ENCODE data around the gene FAM3D. TPM values are rescaled to one million over a fixed set of nuclear protein-coding genes. Genes with fewer than 3 reads are reported as not detected.
"Not testable (repeated sequence)": the region's sequence is repeated elsewhere in the genome, so short reads cannot be mapped to it uniquely, and the experiment has no call there.

Gene FAM3D, protein sequence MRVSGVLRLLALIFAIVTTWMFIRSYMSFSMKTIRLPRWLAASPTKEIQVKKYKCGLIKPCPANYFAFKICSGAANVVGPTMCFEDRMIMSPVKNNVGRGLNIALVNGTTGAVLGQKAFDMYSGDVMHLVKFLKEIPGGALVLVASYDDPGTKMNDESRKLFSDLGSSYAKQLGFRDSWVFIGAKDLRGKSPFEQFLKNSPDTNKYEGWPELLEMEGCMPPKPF
- total RNA-seq (0.60 TPM), polyA plus RNA-seq (ENCODE audit: insufficient read depth, low read depth, low replicate concordance) (0.41 TPM)
- long read RNA-seq, donor 1, result 0 reads
- long read RNA-seq, donor 2, result 0 reads
- long read RNA-seq, donor 3, result 0 reads
- long read RNA-seq, donor 4, result 0 reads
- long read RNA-seq, donor 5, result 0 reads
- long read RNA-seq, donor 6, result 0 reads
- long read RNA-seq, donor 7, result 0 reads
- long read RNA-seq, donor 8, result 0 reads
- long read RNA-seq, donor 9, result 0 reads
- long read RNA-seq, donor 10, result 0 reads

- Histone ChIP-seq H3K27me3 (ENCODE audit: control insufficient read depth, insufficient read depth, low read length) (no peaks in the 10 kb centered on the region), H3K27ac (ENCODE audit: low read depth in 2 of 2, low read length in 2 of 2) (peak within 1 kb of the TSS in 1 of 2 donors; percentile 49), H3K9me3 (ENCODE audit: control insufficient read depth in 2 of 3, insufficient read depth in 1 of 3, low read length in 3 of 3) (no peaks in the 10 kb centered on the region), H3K36me3 (ENCODE audit: control insufficient read depth in 2 of 3, insufficient read depth in 3 of 3, low read length in 3 of 3) (no peaks in the 10 kb centered on the region), H3K9ac (ENCODE audit: low read length in 3 of 3) (no peak within 1 kb of the TSS), H3K4me3 (ENCODE audit: low read length in 3 of 3) (no peak within 1 kb of the TSS), H3K4me1 (ENCODE audit: control insufficient read depth in 2 of 3, insufficient read depth in 2 of 3, low read depth in 1 of 3, low read length in 3 of 3) (peaks cover 0 to 4% (median 0%) of the 10 kb centered on the region in 3 donors)
- intact Hi-C loops (cut with DNase I), result no loop called here
- TF ChIP-seq, protein P1, sequence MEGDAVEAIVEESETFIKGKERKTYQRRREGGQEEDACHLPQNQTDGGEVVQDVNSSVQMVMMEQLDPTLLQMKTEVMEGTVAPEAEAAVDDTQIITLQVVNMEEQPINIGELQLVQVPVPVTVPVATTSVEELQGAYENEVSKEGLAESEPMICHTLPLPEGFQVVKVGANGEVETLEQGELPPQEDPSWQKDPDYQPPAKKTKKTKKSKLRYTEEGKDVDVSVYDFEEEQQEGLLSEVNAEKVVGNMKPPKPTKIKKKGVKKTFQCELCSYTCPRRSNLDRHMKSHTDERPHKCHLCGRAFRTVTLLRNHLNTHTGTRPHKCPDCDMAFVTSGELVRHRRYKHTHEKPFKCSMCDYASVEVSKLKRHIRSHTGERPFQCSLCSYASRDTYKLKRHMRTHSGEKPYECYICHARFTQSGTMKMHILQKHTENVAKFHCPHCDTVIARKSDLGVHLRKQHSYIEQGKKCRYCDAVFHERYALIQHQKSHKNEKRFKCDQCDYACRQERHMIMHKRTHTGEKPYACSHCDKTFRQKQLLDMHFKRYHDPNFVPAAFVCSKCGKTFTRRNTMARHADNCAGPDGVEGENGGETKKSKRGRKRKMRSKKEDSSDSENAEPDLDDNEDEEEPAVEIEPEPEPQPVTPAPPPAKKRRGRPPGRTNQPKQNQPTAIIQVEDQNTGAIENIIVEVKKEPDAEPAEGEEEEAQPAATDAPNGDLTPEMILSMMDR (IDR thresholded peaks at IDR 0.05; ENCODE audit: borderline replicate concordance, extremely low read depth, insufficient read depth), result no peak
- FAIRE-seq (no peak), DNase-seq (peak in 1 of 5 donors; percentile 19)
Observed at GRCh38 chr3:58666683-58667082, at the start of gene FAM3D. FAM3D (minus strand) TSS chr3:58666774; CDS start chr3:58655563, 11,211 bp downstream.

DNA sequence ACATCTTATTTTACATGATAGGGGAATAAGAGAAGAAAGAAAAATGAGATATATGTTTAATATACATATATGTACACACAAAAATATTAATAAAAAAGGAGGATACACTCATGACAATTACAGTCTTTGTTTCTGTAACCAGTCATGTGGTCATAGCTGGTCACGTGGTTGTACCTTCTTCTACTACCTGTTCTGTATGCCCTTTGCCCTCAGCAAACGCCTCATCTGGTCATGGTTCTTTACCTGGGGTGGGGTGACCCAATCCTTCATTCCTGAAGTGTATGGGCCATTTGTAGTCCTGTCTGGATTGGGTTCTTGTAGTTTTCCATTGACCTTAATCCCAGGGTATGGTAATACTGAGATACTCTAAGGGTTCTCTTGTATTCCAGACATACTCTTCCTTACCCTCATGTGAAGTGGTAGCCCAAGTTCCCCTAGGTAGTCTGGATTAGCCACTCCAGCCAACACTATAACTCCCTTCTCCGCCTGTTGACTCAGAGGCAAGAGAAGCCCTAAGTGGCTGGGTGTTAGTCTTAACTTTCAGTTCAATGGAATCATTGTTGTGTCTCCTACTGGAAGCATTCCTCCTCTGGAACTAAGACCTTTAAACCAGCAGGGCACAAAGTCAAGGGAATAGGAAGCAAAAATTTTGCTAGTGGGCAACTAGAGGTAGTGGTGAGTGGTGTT lies 47.3 kb upstream of the FAM3D start:
- TF ChIP-seq, protein P1 (IDR thresholded peaks at IDR 0.05; ENCODE audit: borderline replicate concordance, extremely low read depth, insufficient read depth), result no peak
- H3K36me3 ChIP-seq (ENCODE audit: control insufficient read depth in 2 of 3, insufficient read depth in 3 of 3, low read length in 3 of 3), result no peaks in the 10 kb centered on the region
- no peak overlapping the region for H3K4me3 ChIP-seq (ENCODE audit: low read length in 3 of 3)
- H3K9ac ChIP-seq (ENCODE audit: low read length in 3 of 3), result no peak overlapping the region
- DNase-seq, result no peak
- no peak for FAIRE-seq
- H3K27ac ChIP-seq (ENCODE audit: low read depth in 2 of 2, low read length in 2 of 2), result no peak overlapping the region
- H3K9me3 ChIP-seq (ENCODE audit: control insufficient read depth in 2 of 3, insufficient read depth in 1 of 3, low read length in 3 of 3), result no peaks in the 10 kb centered on the region
- H3K27me3 ChIP-seq (ENCODE audit: control insufficient read depth, insufficient read depth, low read length), result no peaks in the 10 kb centered on the region
- H3K4me1 ChIP-seq (ENCODE audit: control insufficient read depth in 2 of 3, insufficient read depth in 2 of 3, low read depth in 1 of 3, low read length in 3 of 3), result no peaks in the 10 kb centered on the region
- intact Hi-C loops (cut with DNase I), result no loop called here

GRCh38 chr3:58711871-58712270 lies 45.3 kb upstream of the FAM3D start:
- DNase-seq, result no peak
- TF ChIP-seq, protein P1 (IDR thresholded peaks at IDR 0.05; ENCODE audit: borderline replicate concordance, extremely low read depth, insufficient read depth), result no peak
- Histone ChIP-seq H3K4me3 (ENCODE audit: low read length in 3 of 3) (no peak overlapping the region), H3K4me1 (ENCODE audit: control insufficient read depth in 2 of 3, insufficient read depth in 2 of 3, low read depth in 1 of 3, low read length in 3 of 3) (peaks cover 0 to 2% (median 0%) of the 10 kb centered on the region in 3 donors), H3K9me3 (ENCODE audit: control insufficient read depth in 2 of 3, insufficient read depth in 1 of 3, low read length in 3 of 3) (no peaks in the 10 kb centered on the region), H3K27ac (ENCODE audit: low read depth in 2 of 2, low read length in 2 of 2) (no peak overlapping the region), H3K36me3 (ENCODE audit: control insufficient read depth in 2 of 3, insufficient read depth in 3 of 3, low read length in 3 of 3) (no peaks in the 10 kb centered on the region), H3K9ac (ENCODE audit: low read length in 3 of 3) (no peak overlapping the region), H3K27me3 (ENCODE audit: control insufficient read depth, insufficient read depth, low read length) (no peaks in the 10 kb centered on the region)
- intact Hi-C loops (cut with DNase I), result no loop called here
- no peak for FAIRE-seq

DNA sequence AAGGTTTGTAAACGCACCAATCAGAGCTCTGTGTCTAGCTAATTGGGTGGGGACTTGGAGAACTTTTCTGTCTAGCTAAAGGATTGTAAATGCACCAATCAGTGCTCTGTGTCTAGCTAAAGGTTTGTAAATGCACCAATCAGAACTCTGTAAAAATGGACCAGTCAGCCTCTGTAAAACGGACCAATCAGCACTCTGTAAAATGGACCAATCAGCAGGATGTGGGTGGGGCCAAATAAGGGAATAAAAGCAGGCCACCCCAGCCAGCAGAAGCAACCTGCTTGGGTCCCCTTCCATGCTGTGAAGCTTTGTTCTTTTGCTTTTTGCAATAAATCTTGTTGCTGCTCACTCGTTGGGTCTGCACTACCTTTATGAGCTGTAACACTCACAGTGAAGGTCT lies 42.4 kb upstream of the FAM3D start:
- H3K27ac ChIP-seq (ENCODE audit: low read depth in 2 of 2, low read length in 2 of 2); H3K9me3 ChIP-seq (ENCODE audit: control insufficient read depth in 2 of 3, insufficient read depth in 1 of 3, low read length in 3 of 3); FAIRE-seq; H3K36me3 ChIP-seq (ENCODE audit: control insufficient read depth in 2 of 3, insufficient read depth in 3 of 3, low read length in 3 of 3); intact Hi-C loops (cut with DNase I); DNase-seq; H3K9ac ChIP-seq (ENCODE audit: low read length in 3 of 3); H3K27me3 ChIP-seq (ENCODE audit: control insufficient read depth, insufficient read depth, low read length); H3K4me3 ChIP-seq (ENCODE audit: low read length in 3 of 3); H3K4me1 ChIP-seq (ENCODE audit: control insufficient read depth in 2 of 3, insufficient read depth in 2 of 3, low read depth in 1 of 3, low read length in 3 of 3): not testable (repeated sequence)
